Neuron (in vitro differentiated cells): Measurements from ENCODE around the gene ZSCAN20.

ENCODE experiments used
- H2AFZ ChIP-seq: one replicate; pipeline ENCODE4 v1.6.1; 2013; ENCODE audit warnings: low read depth, mild to moderate bottlenecking, inconsistent platforms, low read length, moderate library complexity
- H3K27me3 ChIP-seq: one replicate; pipeline ENCODE4 v1.6.1; 2013; ENCODE audit warnings: low read length; ENCODE audit not compliant: insufficient read depth
- H3K36me3 ChIP-seq: one replicate; pipeline ENCODE4 v1.6.1; 2013; ENCODE audit warnings: low read length; ENCODE audit not compliant: insufficient read depth
- H3K4me1 ChIP-seq: one replicate; pipeline ENCODE4 v1.6.1; 2013; ENCODE audit warnings: low read length; ENCODE audit not compliant: insufficient read depth
- H3K4me3 ChIP-seq: 2 replicates; pipeline ENCODE4 v1.5.1; 2013; ENCODE audit warnings: mild to moderate bottlenecking, low read length, moderate library complexity
- H3K9me3 ChIP-seq: one replicate; pipeline ENCODE4 v1.6.1; 2013; ENCODE audit warnings: low read length

Gene ZSCAN20

GRCh38 chr1:33470495-33471012, 1.9 kb upstream of the ZSCAN20 start:
- H2AFZ ChIP-seq, result peak overlapping the region; percentile 60
- H3K9me3 ChIP-seq, result peaks cover 3% of the 10 kb centered on the region
- no peaks in the 10 kb centered on the region for H3K36me3 ChIP-seq
- no peak overlapping the region for H3K4me3 ChIP-seq
- no peaks in the 10 kb centered on the region for H3K27me3 ChIP-seq
- peaks cover 25% of the 10 kb centered on the region for H3K4me1 ChIP-seq

DNA sequence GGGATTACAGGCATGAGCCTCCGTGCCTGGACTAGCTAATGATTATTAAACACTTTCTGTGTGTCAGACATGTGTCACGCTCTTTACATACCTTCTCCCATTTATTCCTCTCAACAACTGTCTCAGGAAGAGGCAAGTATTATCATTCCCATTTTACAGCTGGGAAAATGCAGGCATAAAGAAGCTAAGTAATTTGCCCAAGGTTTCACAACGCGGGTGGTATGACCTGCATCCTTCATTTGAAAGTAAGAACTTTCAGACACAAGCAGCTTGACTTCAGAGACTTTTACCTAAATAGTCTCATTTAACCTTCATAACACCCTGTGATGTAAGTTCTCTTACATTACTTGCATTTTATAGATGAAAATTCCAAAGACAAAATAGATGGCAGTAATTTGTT, 1.0 kb upstream of the ZSCAN20 start:
- Histone ChIP-seq H3K27me3 (no peaks in the 10 kb centered on the region), H3K36me3 (no peaks in the 10 kb centered on the region), H3K9me3 (peaks cover 3% of the 10 kb centered on the region), H2AFZ (no peak overlapping the region), H3K4me3 (no peak overlapping the region), H3K4me1 (peaks cover 25% of the 10 kb centered on the region)

DNA sequence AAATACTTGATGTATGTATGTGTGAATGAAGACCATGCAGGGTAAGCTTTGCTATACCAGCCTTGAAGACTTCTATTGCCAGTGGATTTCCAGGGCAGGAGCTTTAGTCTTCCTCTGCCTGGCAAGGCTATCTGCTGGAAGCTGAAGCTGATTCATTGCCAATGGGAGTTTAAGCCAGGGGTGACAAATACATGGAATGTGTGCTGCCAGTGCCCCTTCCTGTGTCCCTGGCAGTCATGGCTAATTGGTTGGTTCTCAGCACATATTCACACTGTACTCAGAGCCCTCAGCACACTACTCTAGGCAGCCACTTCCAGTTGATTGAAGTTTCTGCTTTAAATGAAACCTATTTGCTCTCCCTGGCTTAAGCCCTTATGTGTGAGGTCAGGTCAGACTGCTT, 1.5 kb downstream of the ZSCAN20 start:
- H3K27me3 ChIP-seq, result no peaks in the 10 kb centered on the region
- peaks cover 21% of the 10 kb centered on the region for H3K4me1 ChIP-seq
- H3K9me3 ChIP-seq, result no peaks in the 10 kb centered on the region
- H3K4me3 ChIP-seq, result no peak overlapping the region
- H3K36me3 ChIP-seq, result peaks cover 5% of the 10 kb centered on the region
- H2AFZ ChIP-seq, result no peak overlapping the region

DNA sequence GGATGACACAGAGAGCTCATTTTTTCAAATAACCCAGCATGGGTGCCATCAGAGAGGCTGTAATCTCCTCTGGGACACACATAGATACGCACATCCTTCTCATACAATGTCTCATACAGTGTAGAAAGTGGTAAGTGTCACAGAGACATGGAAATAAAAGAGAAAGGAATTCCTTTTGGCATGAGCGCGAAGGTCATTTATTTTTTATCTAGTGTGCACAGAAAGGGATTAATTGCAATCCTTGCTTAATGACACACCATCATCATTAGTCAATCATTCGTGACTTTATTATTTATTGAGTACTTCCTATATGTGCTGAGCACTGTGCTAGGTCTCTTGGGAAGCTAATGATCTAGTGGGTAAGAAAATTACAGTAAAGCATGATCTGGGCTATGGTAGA, 5.0 kb downstream of the ZSCAN20 start:
- no peak overlapping the region for H2AFZ ChIP-seq
- no peaks in the 10 kb centered on the region for H3K9me3 ChIP-seq
- H3K27me3 ChIP-seq, result no peaks in the 10 kb centered on the region
- H3K4me1 ChIP-seq, result peaks cover 8% of the 10 kb centered on the region
- no peak overlapping the region for H3K4me3 ChIP-seq
- H3K36me3 ChIP-seq, result peaks cover 26% of the 10 kb centered on the region

- no peaks in the 10 kb centered on the region for H3K27me3 ChIP-seq
- peaks cover 43% of the 10 kb centered on the region for H3K36me3 ChIP-seq
- H3K4me3 ChIP-seq, result no peak overlapping the region
- H2AFZ ChIP-seq, result no peak overlapping the region
- peaks cover 5% of the 10 kb centered on the region for H3K9me3 ChIP-seq
- no peaks in the 10 kb centered on the region for H3K4me1 ChIP-seq
These were observed 10.0 kb downstream of the ZSCAN20 start for GRCh38 chr1:33482412-33482811.

- Histone ChIP-seq H3K4me1 (no peaks in the 10 kb centered on the region), H2AFZ (no peak overlapping the region), H3K9me3 (peaks cover 23% of the 10 kb centered on the region), H3K4me3 (no peak overlapping the region), H3K36me3 (peaks cover 65% of the 10 kb centered on the region), H3K27me3 (no peaks in the 10 kb centered on the region)
These were observed 16.2 kb downstream of the ZSCAN20 start for GRCh38 chr1:33488624-33489023.

GRCh38 chr1:33494929-33495328, 22.5 kb downstream of the ZSCAN20 start:
- Histone ChIP-seq H3K4me3 (no peak overlapping the region), H2AFZ (no peak overlapping the region), H3K4me1 (no peaks in the 10 kb centered on the region), H3K9me3 (peaks cover 52% of the 10 kb centered on the region), H3K36me3 (peaks cover 56% of the 10 kb centered on the region), H3K27me3 (no peaks in the 10 kb centered on the region)

DNA sequence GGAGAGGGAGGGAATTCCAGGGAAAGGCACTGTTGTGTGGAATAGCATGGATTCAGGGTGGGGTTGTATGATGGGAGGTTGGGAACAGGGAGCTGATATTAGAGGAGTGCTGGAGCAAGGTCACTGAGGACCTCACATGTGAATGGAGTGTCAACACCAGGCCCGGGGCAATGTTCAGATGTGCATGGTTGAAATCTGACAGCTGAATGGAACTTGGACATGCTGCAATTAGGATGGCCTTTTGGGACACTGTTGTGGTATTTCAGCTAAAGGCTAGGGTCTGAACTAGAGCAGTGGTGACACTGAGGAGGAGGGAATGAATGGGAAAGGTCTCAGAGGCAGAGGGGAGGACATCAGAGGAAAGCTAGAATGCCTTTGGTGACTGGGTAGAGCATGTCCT, 25.0 kb downstream of the ZSCAN20 start:
- Histone ChIP-seq H3K27me3 (no peaks in the 10 kb centered on the region), H3K36me3 (peaks cover 35% of the 10 kb centered on the region), H3K4me1 (no peaks in the 10 kb centered on the region), H2AFZ (no peak overlapping the region), H3K4me3 (no peak overlapping the region), H3K9me3 (peaks cover 42% of the 10 kb centered on the region)

- Histone ChIP-seq H3K36me3 (peaks cover 5% of the 10 kb centered on the region), H3K27me3 (no peaks in the 10 kb centered on the region), H3K9me3 (peaks cover 14% of the 10 kb centered on the region), H3K4me1 (no peaks in the 10 kb centered on the region), H3K4me3 (no peak overlapping the region), H2AFZ (no peak overlapping the region)
These were observed 28.1 kb downstream of the ZSCAN20 start for GRCh38 chr1:33500547-33500946.

DNA sequence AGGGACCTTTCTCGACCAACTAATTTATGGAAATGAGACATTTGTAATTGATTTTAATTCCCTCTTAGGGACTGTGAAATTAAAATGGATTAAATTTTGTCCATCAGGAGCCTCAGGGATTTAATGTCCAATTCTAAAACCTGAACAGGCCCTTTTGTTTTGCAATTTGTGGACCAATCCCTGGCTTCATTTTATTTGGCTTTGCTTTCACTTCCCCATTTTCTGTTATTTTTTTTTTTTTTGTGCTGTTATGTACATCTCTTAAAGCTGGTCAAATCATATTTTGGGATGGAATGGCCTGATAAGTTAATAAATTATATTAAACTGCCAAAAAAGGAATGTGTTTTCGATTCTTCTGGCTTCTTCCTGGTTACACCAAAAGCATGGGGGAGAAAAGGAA, 28.9 kb downstream of the ZSCAN20 start:
- H3K4me3 ChIP-seq, result no peak overlapping the region
- H3K36me3 ChIP-seq, result no peaks in the 10 kb centered on the region
- H2AFZ ChIP-seq, result no peak overlapping the region
- H3K27me3 ChIP-seq, result no peaks in the 10 kb centered on the region
- H3K4me1 ChIP-seq, result no peaks in the 10 kb centered on the region
- H3K9me3 ChIP-seq, result peaks cover 8% of the 10 kb centered on the region

GRCh38 chr1:33501774-33502173, 29.3 kb downstream of the ZSCAN20 start:
- H3K4me3 ChIP-seq, result no peak overlapping the region
- no peak overlapping the region for H2AFZ ChIP-seq
- no peaks in the 10 kb centered on the region for H3K36me3 ChIP-seq
- no peaks in the 10 kb centered on the region for H3K4me1 ChIP-seq
- H3K9me3 ChIP-seq, result peaks cover 6% of the 10 kb centered on the region
- no peaks in the 10 kb centered on the region for H3K27me3 ChIP-seq

DNA sequence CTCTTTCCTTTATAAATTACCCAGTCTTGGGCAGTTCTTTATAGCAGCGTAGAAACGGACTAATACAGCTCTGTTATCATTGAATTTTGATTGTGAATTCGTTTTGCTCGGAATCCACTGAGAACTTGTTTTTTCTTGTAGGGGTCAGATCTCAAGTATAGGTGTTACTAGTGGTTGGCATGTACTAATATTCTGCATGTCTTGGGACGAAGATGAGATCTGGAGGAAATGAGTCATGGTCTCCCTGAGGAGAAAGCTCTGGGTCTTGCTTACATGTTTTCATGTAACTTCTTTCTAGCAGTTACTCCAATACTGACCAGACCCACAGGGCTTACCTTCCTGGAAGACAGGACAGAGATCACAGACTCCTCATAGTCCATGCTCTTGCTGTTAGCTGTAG, 30.3 kb downstream of the ZSCAN20 start:
- Histone ChIP-seq H3K27me3 (no peaks in the 10 kb centered on the region), H3K9me3 (no peaks in the 10 kb centered on the region), H3K36me3 (no peaks in the 10 kb centered on the region), H3K4me3 (no peak overlapping the region), H2AFZ (no peak overlapping the region), H3K4me1 (no peaks in the 10 kb centered on the region)

DNA sequence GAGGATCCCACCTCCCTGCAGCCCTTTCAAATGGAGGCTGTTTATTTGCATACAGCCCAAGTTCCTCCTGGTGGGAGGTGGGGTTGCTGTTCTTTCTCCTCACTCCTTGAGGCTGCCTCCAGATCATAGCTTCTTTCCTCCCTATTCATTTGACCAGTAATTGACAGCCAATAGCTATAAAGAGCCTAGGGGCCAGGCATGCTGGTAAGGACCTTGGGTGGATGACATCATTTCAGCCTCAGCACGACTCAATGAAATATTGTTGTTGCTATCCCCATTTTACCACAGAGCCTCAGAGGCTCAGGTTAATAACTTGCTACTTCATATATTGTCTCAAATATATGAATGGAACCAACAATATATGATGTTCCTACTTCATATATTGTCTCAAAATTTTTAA, 31.1 kb downstream of the ZSCAN20 start:
- Histone ChIP-seq H3K9me3 (no peaks in the 10 kb centered on the region), H3K36me3 (no peaks in the 10 kb centered on the region)

GRCh38 chr1:33507661-33508060, 35.2 kb downstream of the ZSCAN20 start:
- Histone ChIP-seq H3K27me3 (no peaks in the 10 kb centered on the region), H3K36me3 (no peaks in the 10 kb centered on the region), H2AFZ (no peak overlapping the region), H3K9me3 (peaks cover 2% of the 10 kb centered on the region), H3K4me3 (no peak overlapping the region), H3K4me1 (no peaks in the 10 kb centered on the region)

More for the DNA sequence above, 31.1 kb downstream of the ZSCAN20 start:
- no peak overlapping the region for H3K4me3 ChIP-seq
- H3K27me3 ChIP-seq, result no peaks in the 10 kb centered on the region
- no peak overlapping the region for H2AFZ ChIP-seq
- H3K4me1 ChIP-seq, result no peaks in the 10 kb centered on the region
